Measurements from ENCODE around the gene SLC18A2.

Gene SLC18A2

GRCh38 chr10:117239051-117239450 is 1.9 kb upstream of the SLC18A2 start:
- DNase-seq, result no peak

- no peak for DNase-seq
Observed at GRCh38 chr10:117239721-117240620, 943 bp upstream of the SLC18A2 start.

- no peak for DNase-seq
Observed at GRCh38 chr10:117241541-117242462, 888 bp downstream of the SLC18A2 start.

GRCh38 chr10:117242463-117242832 is 1.5 kb downstream of the SLC18A2 start:
- no peak for DNase-seq

GRCh38 chr10:117246997-117247671 is 6.2 kb downstream of the SLC18A2 start:
- DNase-seq, result no peak

GRCh38 chr10:117248750-117249465 is 8.0 kb downstream of the SLC18A2 start:
- no peak for DNase-seq

GRCh38 chr10:117249493-117250093 is 8.7 kb downstream of the SLC18A2 start:
- DNase-seq, result no peak

- DNase-seq, result no peak
Observed at GRCh38 chr10:117250411-117250810, 9.5 kb downstream of the SLC18A2 start.

GRCh38 chr10:117253908-117254307 is 13.0 kb downstream of the SLC18A2 start:
- no peak for DNase-seq

GRCh38 chr10:117254338-117254737 is 13.4 kb downstream of the SLC18A2 start:
- no peak for DNase-seq

- DNase-seq, result no peak
Observed at GRCh38 chr10:117254774-117255735, 14.1 kb downstream of the SLC18A2 start.

- no peak for DNase-seq
Observed at GRCh38 chr10:117255835-117256460, 15.0 kb downstream of the SLC18A2 start.

GRCh38 chr10:117256910-117257309 is 16.0 kb downstream of the SLC18A2 start:
- no peak for DNase-seq

GRCh38 chr10:117257721-117258120 is 16.8 kb downstream of the SLC18A2 start:
- DNase-seq, result no peak

GRCh38 chr10:117259279-117259678 is 18.4 kb downstream of the SLC18A2 start:
- DNase-seq, result no peak

- DNase-seq, result no peak
Observed at GRCh38 chr10:117260084-117260483, 19.2 kb downstream of the SLC18A2 start.

GRCh38 chr10:117261501-117261900 is 20.6 kb downstream of the SLC18A2 start:
- no peak for DNase-seq

GRCh38 chr10:117262291-117262902 is 21.5 kb downstream of the SLC18A2 start:
- DNase-seq, result no peak

GRCh38 chr10:117262903-117263293 is 22.0 kb downstream of the SLC18A2 start:
- no peak for DNase-seq

- peak; percentile 92 for DNase-seq
Observed at GRCh38 chr10:117264782-117265181, 23.9 kb downstream of the SLC18A2 start.
